ENCODE data around the gene MOSPD3. TPM values are rescaled to one million over a fixed set of nuclear protein-coding genes. Genes with fewer than 3 reads are reported as not detected.
"Not testable (repeated sequence)": the region's sequence is repeated elsewhere in the genome, so short reads cannot be mapped to it uniquely, and the experiment has no call there.

MOSPD3 gene
- total and polyA plus RNA-seq, 2 of the 13 experiments (the other 11 are each of a cell fraction or from before 2014, with no cell fraction given), result 7.6 to 8.8 TPM

- no peak for TF ChIP-seq PAWR (CRISPR knock-in tag; IDR thresholded peaks at IDR 0.05; ENCODE audit: borderline replicate concordance)
- no peak for TF ChIP-seq ZNF737 (CRISPR knock-in tag; IDR thresholded peaks at IDR 0.05; ENCODE audit: borderline replicate concordance)
- peak; percentile 39; the same call in 1 of the 2 replicates for TF ChIP-seq PATZ1 (CRISPR knock-in tag; IDR thresholded peaks at IDR 0.05)
- TF ChIP-seq XRCC5 (optimal IDR thresholded peaks at IDR 0.05; ENCODE audit: low read length), result peak; percentile 77
- no peak for TF ChIP-seq ZNF276 (CRISPR knock-in tag; IDR thresholded peaks at IDR 0.05; ENCODE audit: low read depth)
- TF ChIP-seq TFDP2 (CRISPR knock-in tag; IDR thresholded peaks at IDR 0.05), result peak; percentile 69
- peak; percentile 91 for TF ChIP-seq ATF7-NPFF (CRISPR knock-in tag; IDR thresholded peaks at IDR 0.05; ENCODE audit: low read depth)
- TF ChIP-seq TP53 (CRISPR knock-in tag; conservative IDR thresholded peaks at IDR 0.05), result no peak
- no peak for TF ChIP-seq ZNF572 (CRISPR knock-in tag; IDR thresholded peaks at IDR 0.05)
- TF ChIP-seq SKI (IDR thresholded peaks at IDR 0.05; ENCODE audit: partially characterized antibody), result no peak
- peak; percentile 92 for TF ChIP-seq ZMAT3 (CRISPR knock-in tag; conservative IDR thresholded peaks at IDR 0.05)
- TF ChIP-seq JARID2 (CRISPR knock-in tag; IDR thresholded peaks at IDR 0.05; ENCODE audit: insufficient replicate concordance), result no peak
- no peak for TF ChIP-seq FUBP1 (CRISPR knock-in tag; IDR thresholded peaks at IDR 0.05; ENCODE audit: borderline replicate concordance)
Observed at GRCh38 chr7:100655908-100656674, 43.8 kb downstream of the MOSPD3 start, which contains the start of gene ACTL6B (continued).

- WGBS (ENCODE audit: low lambda C conversion rate), result 45% methylated on average over 11 of the region's 12 CpGs
- ATAC-seq, result not testable (repeated sequence)
- POLR2A ChIA-PET, result interaction anchor here (0.7 to 2.4 kb wide), 3 partner anchors 11 to 76 kb away, joined by 3 to 8 read pairs (median 6); partner anchors contain the start of genes FBXO24, GNB2 and LRCH4
Observed at GRCh38 chr7:100662194-100662776, 49.9 kb downstream of the MOSPD3 start.

More at GRCh38 chr7:100662194-100662776, 49.9 kb downstream of the MOSPD3 start:
- in situ Hi-C loops (cut with HindIII; ENCODE audit: extremely low pct_ligation_motif_present, low pct_unique_long_range_greater_than_20kb); BruUV-seq (replicated peaks); CTCF ChIA-PET (ENCODE audit: low intra/inter-chr PET ratio, low total read pairs); H4K20me1 ChIP-seq (ENCODE audit: insufficient read depth, low read length); intact Hi-C loops (cut with micrococcal nuclease; ENCODE audit: unreplicated experiment); H3K79me2 ChIP-seq (ENCODE audit: insufficient read depth, low read length); H3K4me1 ChIP-seq (ENCODE audit: insufficient read depth, low read length); H3K27ac ChIP-seq (ENCODE audit: extremely low read length, insufficient read depth, low read length); FAIRE-seq; H3K4me3 ChIP-seq (replicated peaks in 1 of 3; ENCODE audit: insufficient read depth in 1 of 3, low read depth in 2 of 3, low read length in 3 of 3); H3K36me3 ChIP-seq (replicated peaks in 1 of 2; ENCODE audit: control insufficient read depth in 1 of 2, insufficient read depth in 2 of 2, low read length in 2 of 2); DNase-seq (ENCODE audit: low spot score); H2AFZ ChIP-seq (ENCODE audit: low read length); H3K27me3 ChIP-seq (ENCODE audit: control insufficient read depth in 1 of 2, insufficient read depth in 2 of 2, low read length in 2 of 2); H3K9ac ChIP-seq (ENCODE audit: insufficient read depth, low read depth, low read length); H3K9me3 ChIP-seq (ENCODE audit: low read length); H3K4me2 ChIP-seq (ENCODE audit: low read depth, low read length): not testable (repeated sequence)
